ENCODE measurements around the gene GRIP2. TPM values are rescaled to one million over a fixed set of nuclear protein-coding genes. Genes with fewer than 3 reads are reported as not detected.
A peak's percentile ranks its signal among the peaks of the same experiment; 100 is the strongest.

Gene GRIP2
- total RNA-seq, 3 donors from 2014 or later, result 0.70 to 2.2 (median 1.6) TPM

GRCh38 chr3:14524920-14525660 lies 15.1 kb downstream of the GRIP2 start:
- H3K4me1 ChIP-seq (ENCODE audit: low read depth), result no peaks in the 10 kb centered on the region
- H3K36me3 ChIP-seq (ENCODE audit: low read depth), result no peaks in the 10 kb centered on the region
- no peak for TF ChIP-seq CTCF (IDR thresholded peaks at IDR 0.05)
- no peak overlapping the region for H3K4me3 ChIP-seq
- no peak for ATAC-seq
- H3K9me3 ChIP-seq, result no peaks in the 10 kb centered on the region
- intact Hi-C loops (cut with DNase I, micrococcal nuclease), result no loop called here
- DNase-seq, result peak in 1 of 3 donors; percentile 36

- DNase-seq (peak in 1 of 3 donors; percentile 42), ATAC-seq (no peak)
- H3K4me3 ChIP-seq, result no peak overlapping the region
- TF ChIP-seq CTCF (IDR thresholded peaks at IDR 0.05), result no peak
- no peaks in the 10 kb centered on the region for H3K36me3 ChIP-seq (ENCODE audit: low read depth)
- intact Hi-C loops (cut with DNase I, micrococcal nuclease), result no loop called here
- H3K4me1 ChIP-seq (ENCODE audit: low read depth), result no peaks in the 10 kb centered on the region
- H3K9me3 ChIP-seq, result no peaks in the 10 kb centered on the region
These were observed 15.8 kb downstream of the GRIP2 start for GRCh38 chr3:14524311-14524711.

GRCh38 chr3:14523792-14524191 lies 16.4 kb downstream of the GRIP2 start:
- Histone ChIP-seq H3K36me3 (ENCODE audit: low read depth) (no peaks in the 10 kb centered on the region), H3K4me1 (ENCODE audit: low read depth) (no peaks in the 10 kb centered on the region), H3K4me3 (no peak overlapping the region), H3K9me3 (no peaks in the 10 kb centered on the region)
- TF ChIP-seq CTCF (IDR thresholded peaks at IDR 0.05), result no peak
- intact Hi-C loops (cut with DNase I, micrococcal nuclease), result no loop called here
- DNase-seq (no peak), ATAC-seq (no peak)

- no peaks in the 10 kb centered on the region for H3K4me1 ChIP-seq (ENCODE audit: low read depth)
- intact Hi-C loops (cut with DNase I, micrococcal nuclease), result no loop called here
- no peaks in the 10 kb centered on the region for H3K9me3 ChIP-seq
- no peak overlapping the region for H3K4me3 ChIP-seq
- no peaks in the 10 kb centered on the region for H3K36me3 ChIP-seq (ENCODE audit: low read depth)
- ATAC-seq (no peak), DNase-seq (peak in 1 of 3 donors; percentile 25)
- no peak for TF ChIP-seq CTCF (IDR thresholded peaks at IDR 0.05)
These were observed 17.4 kb downstream of the GRIP2 start for GRCh38 chr3:14522768-14523167.

GRCh38 chr3:14522129-14522691 lies 17.9 kb downstream of the GRIP2 start:
- Histone ChIP-seq H3K4me3 (no peak overlapping the region), H3K36me3 (ENCODE audit: low read depth) (no peaks in the 10 kb centered on the region), H3K9me3 (no peaks in the 10 kb centered on the region), H3K4me1 (ENCODE audit: low read depth) (no peaks in the 10 kb centered on the region)
- TF ChIP-seq CTCF (IDR thresholded peaks at IDR 0.05), result no peak
- intact Hi-C loops (cut with DNase I, micrococcal nuclease), result no loop called here
- ATAC-seq (no peak), DNase-seq (no peak)

All from mucosa of descending colon (tissue), 3 donors.